Measurements from ENCODE around the gene SEC61A1. TPM values are rescaled to one million over a fixed set of nuclear protein-coding genes. Genes with fewer than 3 reads are reported as not detected.

The SEC61A1 gene
- total and polyA plus RNA-seq, 4 donors, result 80.4 to 295 (median 147) TPM

DNA sequence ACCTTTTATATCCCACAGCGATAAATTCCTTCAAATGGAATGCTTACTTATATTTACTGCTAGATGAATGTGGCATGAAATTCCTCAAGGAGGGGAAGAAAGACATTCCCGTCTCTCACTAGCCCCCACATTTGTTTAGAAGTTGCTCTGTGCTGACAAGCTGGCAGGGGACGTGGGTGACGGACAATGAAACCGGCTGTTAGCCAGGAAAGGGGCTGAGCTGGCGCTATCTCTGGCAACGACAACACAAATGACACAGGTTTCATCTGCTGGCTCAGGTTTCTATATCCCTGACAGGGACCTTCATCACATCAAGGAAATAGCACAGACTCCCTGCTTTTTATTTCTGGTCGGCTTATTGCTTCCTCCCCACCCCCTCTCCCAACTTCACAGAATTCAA, 55.6 kb downstream of the SEC61A1 start (continued):
- no peak for TF ChIP-seq RAD21 (IDR thresholded peaks at IDR 0.05)
- TF ChIP-seq TAF1 (conservative IDR thresholded peaks at IDR 0.05), result no peak
- TF ChIP-seq, protein P1, sequence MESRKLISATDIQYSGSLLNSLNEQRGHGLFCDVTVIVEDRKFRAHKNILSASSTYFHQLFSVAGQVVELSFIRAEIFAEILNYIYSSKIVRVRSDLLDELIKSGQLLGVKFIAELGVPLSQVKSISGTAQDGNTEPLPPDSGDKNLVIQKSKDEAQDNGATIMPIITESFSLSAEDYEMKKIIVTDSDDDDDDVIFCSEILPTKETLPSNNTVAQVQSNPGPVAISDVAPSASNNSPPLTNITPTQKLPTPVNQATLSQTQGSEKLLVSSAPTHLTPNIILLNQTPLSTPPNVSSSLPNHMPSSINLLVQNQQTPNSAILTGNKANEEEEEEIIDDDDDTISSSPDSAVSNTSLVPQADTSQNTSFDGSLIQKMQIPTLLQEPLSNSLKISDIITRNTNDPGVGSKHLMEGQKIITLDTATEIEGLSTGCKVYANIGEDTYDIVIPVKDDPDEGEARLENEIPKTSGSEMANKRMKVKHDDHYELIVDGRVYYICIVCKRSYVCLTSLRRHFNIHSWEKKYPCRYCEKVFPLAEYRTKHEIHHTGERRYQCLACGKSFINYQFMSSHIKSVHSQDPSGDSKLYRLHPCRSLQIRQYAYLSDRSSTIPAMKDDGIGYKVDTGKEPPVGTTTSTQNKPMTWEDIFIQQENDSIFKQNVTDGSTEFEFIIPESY (IDR thresholded peaks at IDR 0.05), result no peak
- TF ChIP-seq, protein P2, sequence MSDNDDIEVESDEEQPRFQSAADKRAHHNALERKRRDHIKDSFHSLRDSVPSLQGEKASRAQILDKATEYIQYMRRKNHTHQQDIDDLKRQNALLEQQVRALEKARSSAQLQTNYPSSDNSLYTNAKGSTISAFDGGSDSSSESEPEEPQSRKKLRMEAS (IDR thresholded peaks at IDR 0.05), result no peak
- no peak for TF ChIP-seq JUND (IDR thresholded peaks at IDR 0.05)
- no peak for TF ChIP-seq RXRA (IDR thresholded peaks at IDR 0.05)

DNA sequence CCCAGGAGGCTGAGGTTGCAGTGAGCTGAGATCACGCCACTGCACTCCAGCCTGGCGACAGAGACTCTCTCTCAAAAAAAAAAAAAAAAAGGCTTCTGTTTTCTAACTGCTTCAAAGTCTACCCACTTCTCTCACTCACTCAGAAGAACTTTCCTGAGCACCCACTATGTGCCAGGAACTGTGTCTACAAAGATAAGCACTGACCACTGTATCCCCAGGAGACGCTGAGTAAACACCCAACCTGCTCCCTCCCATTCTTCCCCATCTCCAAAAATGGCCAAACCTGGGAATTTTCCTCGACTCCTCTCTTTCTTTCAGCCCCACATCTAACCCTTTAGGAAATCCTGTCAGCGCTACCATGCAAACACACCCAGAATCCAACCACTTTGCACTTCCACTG, 58.9 kb downstream of the SEC61A1 start:
- H3K9me3 ChIP-seq (ENCODE audit: control insufficient read depth in 4 of 4, low read length in 3 of 4), result no peaks in the 10 kb centered on the region
- H3K36me3 ChIP-seq (ENCODE audit: control insufficient read depth in 4 of 4, insufficient read depth in 3 of 4, low read depth in 1 of 4, low read length in 3 of 4), result peaks cover 0 to 10% (median 2%) of the 10 kb centered on the region in 4 donors
- H3K27ac ChIP-seq (ENCODE audit: low read depth in 1 of 2, low read length in 2 of 2), result no peak overlapping the region
- no peaks in the 10 kb centered on the region for H3K27me3 ChIP-seq (ENCODE audit: control insufficient read depth in 4 of 4, insufficient read depth in 4 of 4, low read length in 3 of 4)
- H3K9ac ChIP-seq (ENCODE audit: low read depth in 1 of 2, low read length in 2 of 2), result no peak overlapping the region
- H3K4me3 ChIP-seq (ENCODE audit: low read depth in 1 of 3, low read length in 3 of 3), result no peak overlapping the region
- WGBS, result 98% methylated on average over 5 of the region's 5 CpGs
- TF ChIP-seq JUND (IDR thresholded peaks at IDR 0.05), result no peak
- no peak for TF ChIP-seq EGR1 (IDR thresholded peaks at IDR 0.05; ENCODE audit: low read depth in 2 of 2)
- no peak for TF ChIP-seq GABPA (IDR thresholded peaks at IDR 0.05 in 1 of 2, conservative IDR thresholded peaks at IDR 0.05 in 1 of 2)
- TF ChIP-seq, protein P2 (IDR thresholded peaks at IDR 0.05), result no peak
- TF ChIP-seq, protein P1 (IDR thresholded peaks at IDR 0.05), result no peak
- no peak for TF ChIP-seq HNF4G (IDR thresholded peaks at IDR 0.05)
- no peak for TF ChIP-seq SP1 (IDR thresholded peaks at IDR 0.05)
- TF ChIP-seq FOXA1 (IDR thresholded peaks at IDR 0.05), result no peak
- TF ChIP-seq, protein P3, sequence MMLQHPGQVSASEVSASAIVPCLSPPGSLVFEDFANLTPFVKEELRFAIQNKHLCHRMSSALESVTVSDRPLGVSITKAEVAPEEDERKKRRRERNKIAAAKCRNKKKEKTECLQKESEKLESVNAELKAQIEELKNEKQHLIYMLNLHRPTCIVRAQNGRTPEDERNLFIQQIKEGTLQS (IDR thresholded peaks at IDR 0.05), result no peak
- no peak for TF ChIP-seq RAD21 (IDR thresholded peaks at IDR 0.05)
- no peak for TF ChIP-seq TAF1 (conservative IDR thresholded peaks at IDR 0.05)
- no peak for TF ChIP-seq RXRA (IDR thresholded peaks at IDR 0.05)
- TF ChIP-seq, protein P4, sequence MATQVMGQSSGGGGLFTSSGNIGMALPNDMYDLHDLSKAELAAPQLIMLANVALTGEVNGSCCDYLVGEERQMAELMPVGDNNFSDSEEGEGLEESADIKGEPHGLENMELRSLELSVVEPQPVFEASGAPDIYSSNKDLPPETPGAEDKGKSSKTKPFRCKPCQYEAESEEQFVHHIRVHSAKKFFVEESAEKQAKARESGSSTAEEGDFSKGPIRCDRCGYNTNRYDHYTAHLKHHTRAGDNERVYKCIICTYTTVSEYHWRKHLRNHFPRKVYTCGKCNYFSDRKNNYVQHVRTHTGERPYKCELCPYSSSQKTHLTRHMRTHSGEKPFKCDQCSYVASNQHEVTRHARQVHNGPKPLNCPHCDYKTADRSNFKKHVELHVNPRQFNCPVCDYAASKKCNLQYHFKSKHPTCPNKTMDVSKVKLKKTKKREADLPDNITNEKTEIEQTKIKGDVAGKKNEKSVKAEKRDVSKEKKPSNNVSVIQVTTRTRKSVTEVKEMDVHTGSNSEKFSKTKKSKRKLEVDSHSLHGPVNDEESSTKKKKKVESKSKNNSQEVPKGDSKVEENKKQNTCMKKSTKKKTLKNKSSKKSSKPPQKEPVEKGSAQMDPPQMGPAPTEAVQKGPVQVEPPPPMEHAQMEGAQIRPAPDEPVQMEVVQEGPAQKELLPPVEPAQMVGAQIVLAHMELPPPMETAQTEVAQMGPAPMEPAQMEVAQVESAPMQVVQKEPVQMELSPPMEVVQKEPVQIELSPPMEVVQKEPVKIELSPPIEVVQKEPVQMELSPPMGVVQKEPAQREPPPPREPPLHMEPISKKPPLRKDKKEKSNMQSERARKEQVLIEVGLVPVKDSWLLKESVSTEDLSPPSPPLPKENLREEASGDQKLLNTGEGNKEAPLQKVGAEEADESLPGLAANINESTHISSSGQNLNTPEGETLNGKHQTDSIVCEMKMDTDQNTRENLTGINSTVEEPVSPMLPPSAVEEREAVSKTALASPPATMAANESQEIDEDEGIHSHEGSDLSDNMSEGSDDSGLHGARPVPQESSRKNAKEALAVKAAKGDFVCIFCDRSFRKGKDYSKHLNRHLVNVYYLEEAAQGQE (IDR thresholded peaks at IDR 0.05), result no peak
- DNase-seq (ENCODE audit: low spot score), result no peak
- peaks cover 1 to 12% (median 7%) of the 10 kb centered on the region in 4 donors for H3K4me1 ChIP-seq (ENCODE audit: control insufficient read depth in 4 of 4, insufficient read depth in 4 of 4, low read length in 3 of 4)
